Panc1 (cell line): ENCODE data around the gene MPZL1.

ENCODE experiments used
- CTCF ChIP-seq: fragments of 450-650 bp; IDR thresholded peaks from 2 replicates; pipeline ENCODE4 v1.5.1; 2017; ENCODE audit warnings: mild to moderate bottlenecking
- POLR2AphosphoS5 ChIP-seq: IDR thresholded peaks from 2 replicates; pipeline ENCODE4 v1.6.1; 2012; ENCODE audit warnings: mild to moderate bottlenecking, low read depth, low read length, moderate library complexity
- REST ChIP-seq, 2 experiments: IDR thresholded peaks; 2 replicates each; pipeline ENCODE4 v1.6.1; 2011 to 2012; ENCODE audit warnings: low read depth in 2 of 2, control low read depth in 1 of 2, low read length in 1 of 2, mild to moderate bottlenecking in 1 of 2, moderate library complexity in 1 of 2; ENCODE audit not compliant: insufficient read depth in 1 of 2
- TCF7L2 ChIP-seq: IDR thresholded peaks from 2 replicates; pipeline ENCODE4 v1.6.1; 2011; ENCODE audit warnings: mild to moderate bottlenecking, low read depth, low read length, inconsistent platforms

- no peak for TF ChIP-seq CTCF
- no peak for TF ChIP-seq TCF7L2
- TF ChIP-seq REST (IDR thresholded peaks at IDR 0.05; ENCODE audit: insufficient read depth in 1 of 2, low read depth in 2 of 2, low read length in 1 of 2): no peak
- TF ChIP-seq POLR2AphosphoS5: no peak
These were observed 55.0 kb downstream of the MPZL1 start for GRCh38 chr1:167776616-167777268.
